Gastrocnemius medialis (tissue), 4 donors: ENCODE data around the gene MAST4. TPM values are rescaled to one million over a fixed set of nuclear protein-coding genes. Genes with fewer than 3 reads are reported as not detected.

Experiments
- ATAC-seq, 2 donors: fragments of 150-250 bp; one replicate each; pipeline ENCODE4 v1.9.1; 2016
- DNase-seq, 2 donors: peaks; one replicate each; pipeline ENCODE4 v3.0.0-alpha.2; 2019
- H3K27ac ChIP-seq, 4 donors: fragments of 200-600 bp; sonication (generic); 1 replicate in 1 of 4; 2 replicates in 3 of 4; pipeline ENCODE4 v1.5.1; 2016 to 2018; ENCODE audit warnings: mild to moderate bottlenecking in 2 of 4, moderate library complexity in 1 of 4
- H3K27me3 ChIP-seq, 3 donors: fragments of 200-600 bp; sonication (generic) in 2 of 3; 1 replicate in 1 of 3; 2 replicates in 2 of 3; pipeline versions ENCODE4 v1.5.1 to v1.6.0; 2016 to 2019; ENCODE audit warnings: mild to moderate bottlenecking in 1 of 3, moderate library complexity in 1 of 3
- H3K36me3 ChIP-seq, 2 donors: fragments of 200-600 bp; sonication (generic) in 1 of 2; one replicate each; pipeline ENCODE4 v1.5.1; 2017 to 2018
- H3K4me1 ChIP-seq, 2 donors: fragments of 200-600 bp; sonication (generic) in 1 of 2; one replicate each; pipeline ENCODE4 v1.5.1; 2016 to 2017; ENCODE audit warnings: mild to moderate bottlenecking in 2 of 2
- H3K4me3 ChIP-seq, 4 donors: fragments of 200-600 bp; sonication (generic) in 3 of 4; 1 replicate in 1 of 4; 2 replicates in 3 of 4; pipeline ENCODE4 v1.5.1; 2016 to 2019; ENCODE audit warnings: mild to moderate bottlenecking in 2 of 4
- H3K9me3 ChIP-seq, 3 donors: fragments of 200-600 bp; sonication (generic) in 2 of 3; 1 replicate in 1 of 3; 2 replicates in 2 of 3; pipeline ENCODE4 v1.5.1; 2016 to 2019
- POLR2A ChIP-seq, 2 donors: fragments of 450-650 bp; IDR thresholded peaks; one replicate each; pipeline ENCODE4 v1.6.1; 2017; ENCODE audit warnings: antibody characterized with exemption in 2 of 2, mild to moderate bottlenecking in 2 of 2, moderate library complexity in 2 of 2
- in situ Hi-C, 4 donors: fragments of 200-750 bp; cut with MboI; loops; one replicate each; pipeline versions ENCODE4 v1.15.0 to v1.8.0; 2017; ENCODE audit warnings: low sequenced_read_pairs in 4 of 4
- intact Hi-C: fragments of 100-400 bp; cut with DNase I; formaldehyde crosslinking; loops from one replicate; pipeline ENCODE4 v1.15.1; 2023; ENCODE audit warnings: low total_unique reads
- total RNA-seq, 4 donors: library from RNA; depleted of rRNA; stranded (reverse); fragments of >200 nt; gene quantifications; one replicate each; pipeline versions ENCODE4 v1.1.0 to v1.2.3, GENCODE V29; 2016
- TF ChIP-seq, protein P1 (sequence below), 5 experiments: fragments of 450-650 bp in 3 of 5; fragments of 200-600 bp in 2 of 5; sonication (generic) in 2 of 5; IDR thresholded peaks in 4 of 5; conservative IDR thresholded peaks in 1 of 5; 1 replicate in 4 of 5; 2 replicates in 1 of 5; pipeline ENCODE4 v1.5.1; 2016 to 2019; ENCODE audit warnings: antibody characterized with exemption in 5 of 5, mild to moderate bottlenecking in 3 of 5, moderate library complexity in 3 of 5

The MAST4 gene
- total RNA-seq, 4 donors from 2014 or later, result 24.1 to 42.0 (median 38.5) TPM

DNA sequence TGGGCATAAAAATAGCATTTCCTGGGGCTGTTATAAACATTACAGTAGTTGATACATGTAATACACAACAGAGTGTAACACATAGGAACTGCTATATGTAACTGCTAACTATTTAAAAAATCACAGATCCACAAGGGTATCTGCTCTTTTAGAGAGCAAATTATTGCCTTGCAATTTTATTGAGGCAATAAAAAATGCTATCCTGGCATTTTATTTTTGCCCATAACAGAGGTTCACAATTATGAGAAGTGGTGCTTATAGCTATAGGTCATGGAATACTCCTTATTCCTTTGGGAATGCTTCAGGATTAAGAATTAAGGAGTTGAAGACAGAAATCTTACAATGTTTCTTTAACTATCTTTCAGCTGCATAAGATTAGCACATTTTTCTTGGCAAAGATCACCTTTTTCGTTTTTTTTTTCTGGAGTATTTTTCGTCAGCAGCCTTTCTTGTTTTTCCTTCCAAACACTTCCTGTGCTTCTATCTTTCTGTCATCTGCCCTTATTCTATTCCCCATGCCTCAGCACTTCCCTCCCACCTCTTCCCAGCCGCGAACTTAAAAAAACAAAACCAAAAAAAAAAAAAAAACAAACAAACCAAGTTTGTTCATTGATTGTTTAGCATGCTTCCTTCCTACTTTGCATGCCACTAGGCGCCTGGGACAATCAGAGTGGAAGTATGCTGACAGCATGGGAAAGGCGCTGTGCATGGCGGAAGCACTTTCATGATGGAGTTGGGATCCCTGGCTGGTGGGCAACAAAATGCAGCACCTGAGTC lies 264.2 kb downstream of the MAST4 start:
- TF ChIP-seq, protein P1, sequence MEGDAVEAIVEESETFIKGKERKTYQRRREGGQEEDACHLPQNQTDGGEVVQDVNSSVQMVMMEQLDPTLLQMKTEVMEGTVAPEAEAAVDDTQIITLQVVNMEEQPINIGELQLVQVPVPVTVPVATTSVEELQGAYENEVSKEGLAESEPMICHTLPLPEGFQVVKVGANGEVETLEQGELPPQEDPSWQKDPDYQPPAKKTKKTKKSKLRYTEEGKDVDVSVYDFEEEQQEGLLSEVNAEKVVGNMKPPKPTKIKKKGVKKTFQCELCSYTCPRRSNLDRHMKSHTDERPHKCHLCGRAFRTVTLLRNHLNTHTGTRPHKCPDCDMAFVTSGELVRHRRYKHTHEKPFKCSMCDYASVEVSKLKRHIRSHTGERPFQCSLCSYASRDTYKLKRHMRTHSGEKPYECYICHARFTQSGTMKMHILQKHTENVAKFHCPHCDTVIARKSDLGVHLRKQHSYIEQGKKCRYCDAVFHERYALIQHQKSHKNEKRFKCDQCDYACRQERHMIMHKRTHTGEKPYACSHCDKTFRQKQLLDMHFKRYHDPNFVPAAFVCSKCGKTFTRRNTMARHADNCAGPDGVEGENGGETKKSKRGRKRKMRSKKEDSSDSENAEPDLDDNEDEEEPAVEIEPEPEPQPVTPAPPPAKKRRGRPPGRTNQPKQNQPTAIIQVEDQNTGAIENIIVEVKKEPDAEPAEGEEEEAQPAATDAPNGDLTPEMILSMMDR (IDR thresholded peaks at IDR 0.05 in 4 of 5, conservative IDR thresholded peaks at IDR 0.05 in 1 of 5), result no peak
- no peak for TF ChIP-seq POLR2A (IDR thresholded peaks at IDR 0.05)
- ATAC-seq (no peak), DNase-seq (no peak)
- no peak overlapping the region for H3K27ac ChIP-seq
- no peaks in the 10 kb centered on the region for H3K9me3 ChIP-seq
- H3K27me3 ChIP-seq, result no peaks in the 10 kb centered on the region
- intact Hi-C loops (no loop called here), in situ Hi-C loops (no loop called here)
- no peaks in the 10 kb centered on the region for H3K36me3 ChIP-seq
- H3K4me3 ChIP-seq, result no peak overlapping the region
- H3K4me1 ChIP-seq, result peaks cover 0 to 5% of the 10 kb centered on the region in 2 donors

DNA sequence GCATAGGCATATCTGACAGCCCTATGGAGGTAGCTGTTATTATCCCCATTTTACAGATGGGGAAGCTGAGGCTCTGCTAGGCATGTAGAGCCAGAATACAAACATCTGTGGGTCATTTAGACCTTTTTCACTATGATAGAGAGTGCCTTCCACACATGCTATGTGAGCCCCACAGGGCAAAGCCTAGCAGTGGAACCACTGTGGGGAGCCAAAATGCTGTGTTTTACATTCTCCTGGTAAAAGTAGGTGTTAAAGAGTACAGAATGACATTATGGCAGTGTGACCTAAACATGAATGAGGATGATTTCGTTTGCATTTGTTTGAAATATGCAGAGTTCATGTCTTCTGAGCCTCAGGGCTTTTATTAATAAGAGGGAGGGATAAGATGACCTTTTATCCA lies 265.2 kb downstream of the MAST4 start:
- ATAC-seq, result no peak
- no peak overlapping the region for H3K27ac ChIP-seq
- H3K36me3 ChIP-seq, result no peaks in the 10 kb centered on the region
- no peak for DNase-seq
- in situ Hi-C loops, result no loop called here
- intact Hi-C loops, result no loop called here
- no peak for TF ChIP-seq POLR2A (IDR thresholded peaks at IDR 0.05)
- TF ChIP-seq, protein P1 (IDR thresholded peaks at IDR 0.05 in 4 of 5, conservative IDR thresholded peaks at IDR 0.05 in 1 of 5), result no peak
- H3K9me3 ChIP-seq, result no peaks in the 10 kb centered on the region
- H3K27me3 ChIP-seq, result no peaks in the 10 kb centered on the region
- H3K4me3 ChIP-seq, result no peak overlapping the region
- peaks cover 0 to 5% of the 10 kb centered on the region in 2 donors for H3K4me1 ChIP-seq

DNA sequence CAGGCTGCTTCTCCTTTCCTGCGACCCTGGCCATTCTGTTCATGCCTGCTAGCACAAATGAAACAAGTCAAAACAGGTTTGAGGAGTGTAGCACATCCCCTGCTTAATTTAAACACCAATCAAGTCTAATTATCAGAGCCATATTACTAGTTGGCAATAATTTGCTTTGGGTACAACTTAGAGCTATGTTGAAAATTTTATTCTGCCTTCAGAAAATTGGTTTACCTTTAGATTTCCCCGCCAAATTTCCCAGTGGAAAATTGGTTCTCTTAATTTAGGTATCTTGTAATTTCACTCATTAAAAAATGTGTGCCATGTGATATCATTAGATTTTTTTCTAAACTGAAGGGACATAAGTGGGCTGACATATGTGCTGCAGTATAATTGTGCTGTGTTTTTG lies 265.8 kb downstream of the MAST4 start:
- Histone ChIP-seq H3K4me3 (no peak overlapping the region), H3K36me3 (no peaks in the 10 kb centered on the region), H3K27me3 (no peaks in the 10 kb centered on the region), H3K27ac (no peak overlapping the region), H3K4me1 (peaks cover 0 to 5% of the 10 kb centered on the region in 2 donors), H3K9me3 (no peaks in the 10 kb centered on the region)
- in situ Hi-C loops (no loop called here), intact Hi-C loops (no loop called here)
- no peak for TF ChIP-seq POLR2A (IDR thresholded peaks at IDR 0.05)
- TF ChIP-seq, protein P1 (IDR thresholded peaks at IDR 0.05 in 4 of 5, conservative IDR thresholded peaks at IDR 0.05 in 1 of 5), result no peak
- ATAC-seq, result no peak
- DNase-seq, result no peak

DNA sequence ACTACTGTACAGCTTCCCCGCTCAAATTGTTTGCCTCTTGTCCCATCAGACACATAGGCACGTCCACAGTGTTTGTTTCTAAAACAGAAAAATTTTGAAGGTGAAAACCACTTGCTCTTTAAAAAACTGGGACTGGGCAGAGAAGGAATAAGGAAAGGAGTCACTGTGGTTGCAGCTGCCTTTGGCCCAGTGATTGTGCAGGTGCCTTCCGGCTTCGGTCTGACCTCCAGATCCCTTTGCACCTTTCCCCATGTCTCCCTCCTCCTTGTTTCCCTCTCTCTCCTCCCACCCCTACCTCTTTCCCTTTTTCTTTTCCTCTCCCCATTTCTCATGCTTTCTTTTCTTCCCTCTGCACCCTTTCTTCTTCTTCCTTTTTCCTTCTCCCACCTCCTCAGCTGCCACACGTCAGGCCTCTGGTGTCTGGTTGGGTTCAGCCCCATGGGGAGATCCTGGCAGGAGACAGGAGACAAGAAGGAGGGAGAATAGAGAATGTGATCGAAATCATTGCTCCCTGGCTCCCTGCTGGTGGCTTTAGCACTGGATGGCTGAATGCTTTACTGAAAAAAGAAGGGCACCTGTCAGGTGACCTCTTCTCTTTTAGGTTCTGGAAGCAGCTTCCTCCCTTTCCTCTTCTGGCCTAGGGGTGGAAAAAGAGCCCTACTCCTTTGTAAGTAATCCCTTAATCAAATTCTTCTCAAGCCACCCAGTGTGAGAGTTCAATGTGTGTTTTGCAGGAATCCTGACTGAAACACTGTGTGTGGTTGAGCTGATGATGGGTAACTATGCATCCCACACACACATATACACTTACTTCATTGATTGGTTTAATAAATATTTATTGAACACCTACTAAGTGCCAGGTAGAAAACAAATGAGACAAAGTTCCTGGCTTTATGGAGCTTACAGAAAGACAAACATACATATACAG lies 267.3 kb downstream of the MAST4 start:
- Histone ChIP-seq H3K4me1 (peaks cover 0 to 5% of the 10 kb centered on the region in 2 donors), H3K27ac (no peak overlapping the region), H3K27me3 (no peaks in the 10 kb centered on the region), H3K36me3 (no peaks in the 10 kb centered on the region), H3K9me3 (no peaks in the 10 kb centered on the region), H3K4me3 (no peak overlapping the region)
- intact Hi-C loops (no loop called here), in situ Hi-C loops (no loop called here)
- TF ChIP-seq, protein P1 (IDR thresholded peaks at IDR 0.05 in 4 of 5, conservative IDR thresholded peaks at IDR 0.05 in 1 of 5), result no peak
- no peak for TF ChIP-seq POLR2A (IDR thresholded peaks at IDR 0.05)
- no peak for ATAC-seq
- no peak for DNase-seq
